GM19467 (cell line): Measurements from ENCODE around the gene EMILIN1.
A peak's percentile ranks its signal among the peaks of the same experiment; 100 is the strongest.

Experiments used
- ATAC-seq: cut with Tn5 transposase; IDR thresholded peaks from one replicate; pipeline ENCODE4 v1.9.1; 2021; ENCODE audit warnings: mild to moderate bottlenecking, moderate library complexity; ENCODE audit not compliant: unreplicated experiment

EMILIN1 gene

GRCh38 chr2:27079233-27080139 lies 1.1 kb downstream of the EMILIN1 start:
- no peak for ATAC-seq

- ATAC-seq = no peak
These were observed 1.7 kb downstream of the EMILIN1 start for GRCh38 chr2:27080140-27080469.

- ATAC-seq = no peak
These were observed 2.2 kb downstream of the EMILIN1 start for GRCh38 chr2:27080603-27080936.

GRCh38 chr2:27081984-27082772 lies 3.8 kb downstream of the EMILIN1 start:
- ATAC-seq = no peak

GRCh38 chr2:27082773-27083409 lies 4.5 kb downstream of the EMILIN1 start:
- ATAC-seq = no peak

GRCh38 chr2:27083410-27084296 lies 5.2 kb downstream of the EMILIN1 start:
- no peak for ATAC-seq

GRCh38 chr2:27084297-27085061 lies 6.1 kb downstream of the EMILIN1 start:
- ATAC-seq = no peak

GRCh38 chr2:27085062-27085672 lies 6.8 kb downstream of the EMILIN1 start:
- no peak for ATAC-seq

- ATAC-seq = peak; percentile 9
These were observed 7.3 kb downstream of the EMILIN1 start for GRCh38 chr2:27085673-27086089.

GRCh38 chr2:27086090-27086723 lies 7.8 kb downstream of the EMILIN1 start:
- peak; percentile 64 for ATAC-seq

GRCh38 chr2:27086724-27087593 lies 8.5 kb downstream of the EMILIN1 start, which contains the start of gene KHK:
Gene KHK (plus strand): TSS chr2:27086772. CDS start chr2:27087260, 488 bp downstream.
- no peak for ATAC-seq

GRCh38 chr2:27087823-27088410 lies 9.5 kb downstream of the EMILIN1 start:
- no peak for ATAC-seq

GRCh38 chr2:27088634-27089033 lies 10.2 kb downstream of the EMILIN1 start:
- ATAC-seq = no peak

GRCh38 chr2:27089111-27089954 lies 10.9 kb downstream of the EMILIN1 start:
- ATAC-seq = no peak

- ATAC-seq = no peak
These were observed 13.6 kb downstream of the EMILIN1 start for GRCh38 chr2:27091746-27092695.
